Nephron (organoid): ENCODE data around the gene GPR157.

Source experiments
- H3K27ac Mint-ChIP-seq, 3 experiments: 2 replicates each; pipeline ENCODE4 v1.8.0; 2020; ENCODE audit warnings: mixed read lengths in 3 of 3, mild to moderate bottlenecking in 2 of 3, moderate library complexity in 1 of 3
- H3K27me3 Mint-ChIP-seq: 2 replicates; pipeline ENCODE4 v1.8.0; 2021; ENCODE audit warnings: low read depth, mild to moderate bottlenecking, moderate library complexity, mixed read lengths
- H3K36me3 Mint-ChIP-seq: 2 replicates; pipeline ENCODE4 v1.8.0; 2020; ENCODE audit warnings: low read depth, mixed read lengths
- H3K4me1 Mint-ChIP-seq: 2 replicates; pipeline ENCODE4 v1.8.0; 2020; ENCODE audit warnings: mixed read lengths
- H3K4me3 Mint-ChIP-seq, 3 experiments: 2 replicates each; pipeline ENCODE4 v1.8.0; 2020; ENCODE audit warnings: mild to moderate bottlenecking in 3 of 3, mixed read lengths in 3 of 3, moderate library complexity in 2 of 3
- H3K9me3 Mint-ChIP-seq: 2 replicates; pipeline ENCODE4 v1.8.0; 2020; ENCODE audit warnings: mixed read lengths
- CTCF ChIP-seq, 3 experiments: fragments of 200-600 bp; sonication (generic); IDR thresholded peaks; one replicate each; pipeline ENCODE4 v1.5.0; 2021; ENCODE audit warnings: antibody characterized with exemption in 3 of 3; ENCODE audit not compliant: unreplicated experiment in 3 of 3

The GPR157 gene

GRCh38 chr1:9057851-9058250, 71.1 kb downstream of the GPR157 start:
- H3K4me1 Mint-ChIP-seq = peaks cover 18% of the 10 kb centered on the region
- H3K36me3 Mint-ChIP-seq = no peaks in the 10 kb centered on the region
- H3K27ac Mint-ChIP-seq = no peak overlapping the region
- H3K9me3 Mint-ChIP-seq = no peaks in the 10 kb centered on the region
- H3K27me3 Mint-ChIP-seq = no peaks in the 10 kb centered on the region
- TF ChIP-seq CTCF (IDR thresholded peaks at IDR 0.05; ENCODE audit: unreplicated experiment in 3 of 3) = no peak
- no peak overlapping the region for H3K4me3 Mint-ChIP-seq

GRCh38 chr1:9052272-9053049, 76.4 kb downstream of the GPR157 start:
- H3K4me1 Mint-ChIP-seq = no peaks in the 10 kb centered on the region
- no peaks in the 10 kb centered on the region for H3K36me3 Mint-ChIP-seq
- TF ChIP-seq CTCF (IDR thresholded peaks at IDR 0.05; ENCODE audit: unreplicated experiment in 3 of 3) = no peak
- H3K4me3 Mint-ChIP-seq = no peak overlapping the region
- no peaks in the 10 kb centered on the region for H3K27me3 Mint-ChIP-seq
- H3K9me3 Mint-ChIP-seq = no peaks in the 10 kb centered on the region
- no peak overlapping the region for H3K27ac Mint-ChIP-seq

DNA sequence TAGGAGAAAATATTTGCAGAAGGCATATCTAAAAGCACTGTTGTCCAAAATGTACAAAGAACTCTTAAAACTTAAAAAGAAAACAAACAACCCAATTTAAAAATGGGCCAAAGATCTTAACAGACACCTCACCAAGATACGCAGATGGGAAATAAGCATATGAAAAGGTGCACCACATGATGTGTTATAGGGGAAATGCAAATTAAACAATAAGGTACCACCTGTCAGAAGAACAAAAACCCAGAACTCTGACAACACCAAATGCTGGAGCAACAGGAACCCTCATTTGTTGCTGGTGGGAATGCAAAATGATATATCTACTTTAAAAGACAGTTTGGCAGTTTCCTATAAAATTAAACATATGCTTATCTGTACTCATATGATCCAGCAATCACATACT, 77.5 kb downstream of the GPR157 start:
- Mint-ChIP-seq H3K36me3 (no peaks in the 10 kb centered on the region), H3K27ac (no peak overlapping the region), H3K9me3 (no peaks in the 10 kb centered on the region), H3K27me3 (no peaks in the 10 kb centered on the region), H3K4me3 (no peak overlapping the region), H3K4me1 (no peaks in the 10 kb centered on the region)
- no peak for TF ChIP-seq CTCF (IDR thresholded peaks at IDR 0.05; ENCODE audit: unreplicated experiment in 3 of 3)

DNA sequence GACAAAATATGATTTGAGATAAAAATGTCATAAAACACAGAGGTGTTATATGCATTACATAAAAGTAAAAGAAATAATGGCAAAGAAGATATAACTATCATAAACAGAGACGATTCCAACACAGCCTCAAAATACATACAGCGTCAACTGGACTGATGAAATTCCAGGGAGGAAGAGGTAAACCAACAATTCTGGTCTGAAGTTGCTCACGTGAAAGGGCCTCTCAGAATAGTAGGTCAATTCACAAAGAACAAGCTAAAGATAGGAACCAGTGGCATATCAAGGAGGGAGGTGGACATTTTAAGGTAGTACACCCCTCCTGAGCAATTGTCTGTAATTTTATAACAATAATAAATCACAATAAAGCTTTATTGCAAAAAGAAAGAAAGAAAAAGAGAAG, 78.1 kb downstream of the GPR157 start:
- no peak for TF ChIP-seq CTCF (IDR thresholded peaks at IDR 0.05; ENCODE audit: unreplicated experiment in 3 of 3)
- no peak overlapping the region for H3K4me3 Mint-ChIP-seq
- no peak overlapping the region for H3K27ac Mint-ChIP-seq

More for the DNA sequence above, 78.1 kb downstream of the GPR157 start:
- Mint-ChIP-seq H3K27me3 (no peaks in the 10 kb centered on the region), H3K4me1 (no peaks in the 10 kb centered on the region), H3K9me3 (no peaks in the 10 kb centered on the region), H3K36me3 (no peaks in the 10 kb centered on the region)
